ENCODE data around the gene ETV1.

- TF ChIP-seq CTCF (IDR thresholded peaks at IDR 0.05) = no peak
- TF ChIP-seq POLR2A (IDR thresholded peaks at IDR 0.05) = no peak
- TF ChIP-seq POLR2AphosphoS5 (IDR thresholded peaks at IDR 0.05) = no peak
Observed at GRCh38 chr7:13912715-13913278, 76.7 kb downstream of the ETV1 start.
